Esophagus squamous epithelium (tissue), 5 donors: ENCODE data around the gene TMUB1. TPM values are rescaled to one million over a fixed set of nuclear protein-coding genes. Genes with fewer than 3 reads are reported as not detected.

Source experiments
- DNase-seq: peaks from one replicate; lab custom pipeline; 2025; lab: John Stamatoyannopoulos, UW
- H3K27ac ChIP-seq, 4 donors: fragments of 200-600 bp; sonication (generic); one replicate each; pipeline ENCODE4 v1.5.1; 2016 to 2019; ENCODE audit warnings: mild to moderate bottlenecking in 1 of 4
- H3K27me3 ChIP-seq, 4 donors: fragments of 200-600 bp; sonication (generic); 1 replicate in 3 of 4; 2 replicates in 1 of 4; pipeline versions ENCODE4 v1.5.1 to v1.6.0; 2017 to 2021; ENCODE audit warnings: antibody characterized with exemption in 1 of 4
- H3K36me3 ChIP-seq, 3 donors: fragments of 200-600 bp; sonication (generic); one replicate each; pipeline ENCODE4 v1.5.1; 2016 to 2019
- H3K4me1 ChIP-seq, 3 donors: fragments of 200-600 bp; sonication (generic); one replicate each; pipeline ENCODE4 v1.5.1; 2017 to 2019
- H3K4me3 ChIP-seq, 4 donors: fragments of 200-600 bp; sonication (generic); 1 replicate in 3 of 4; 2 replicates in 1 of 4; pipeline ENCODE4 v1.5.1; 2016 to 2019; ENCODE audit warnings: mild to moderate bottlenecking in 2 of 4, moderate library complexity in 1 of 4
- H3K9me3 ChIP-seq, 3 donors: fragments of 200-600 bp; sonication (generic); one replicate each; pipeline ENCODE4 v1.5.1; 2016 to 2019
- POLR2A ChIP-seq, 4 donors: fragments of 450-650 bp; IDR thresholded peaks; one replicate each; pipeline ENCODE4 v1.6.1; 2017; ENCODE audit warnings: antibody characterized with exemption in 4 of 4, mild to moderate bottlenecking in 4 of 4, moderate library complexity in 3 of 4
- WGBS, 2 donors: methylation state at CpG; one replicate each; pipeline ENCODE4 v1.1.5; 2018; 5-methylcytosine and 5-hydroxymethylcytosine counted together
- intact Hi-C: fragments of 100-400 bp; cut with DNase I; formaldehyde crosslinking; loops from one replicate; pipeline ENCODE4 v1.15.0; 2022
- total RNA-seq, 4 donors: library from RNA; depleted of rRNA; stranded (reverse); fragments of >200 nt; gene quantifications; one replicate each; pipeline ENCODE4 v1.1.0, GENCODE V29; 2016
- TF ChIP-seq, protein P1 (sequence below), 6 experiments: fragments of 450-650 bp in 4 of 6; fragments of 200-600 bp in 2 of 6; sonication (generic) in 2 of 6; IDR thresholded peaks; one replicate each; pipeline ENCODE4 v1.5.1; 2016 to 2019; ENCODE audit warnings: antibody characterized with exemption in 6 of 6, mild to moderate bottlenecking in 4 of 6, moderate library complexity in 4 of 6
- donor health status: DM: yes; HTN: yes; CAD: no.

The TMUB1 gene
- total RNA-seq, 4 donors from 2014 or later = 28.4 to 51.0 (median 35.2) TPM

DNA sequence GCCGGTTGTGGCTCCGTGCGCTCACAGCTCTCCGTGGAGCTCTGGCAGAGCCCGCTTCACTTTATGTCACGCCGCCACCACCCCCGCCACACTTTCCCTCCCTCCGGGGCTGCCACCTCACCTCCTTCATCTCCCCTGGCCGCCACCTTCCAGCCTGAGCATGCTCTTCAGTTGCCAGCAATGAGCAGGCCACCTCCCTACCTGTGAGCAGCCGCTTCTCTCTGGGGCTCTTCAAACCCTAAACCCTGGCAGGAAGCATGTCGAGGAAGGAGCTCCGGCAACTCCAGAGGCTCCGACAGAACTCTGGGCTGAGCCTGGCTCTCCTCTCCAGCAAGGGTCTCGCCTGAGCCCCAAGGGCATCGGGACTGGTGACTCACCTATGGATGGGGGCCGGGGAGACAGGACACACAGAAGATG, 47.5 kb upstream of the TMUB1 start:
- DNase-seq = no peak
- WGBS, 2 donors = 84% methylated on average over 12 of the region's 17 CpGs; no CpG with 5 or more reads in 1 of the 2 donors
- no peak for TF ChIP-seq POLR2A (IDR thresholded peaks at IDR 0.05)
- TF ChIP-seq, protein P1, sequence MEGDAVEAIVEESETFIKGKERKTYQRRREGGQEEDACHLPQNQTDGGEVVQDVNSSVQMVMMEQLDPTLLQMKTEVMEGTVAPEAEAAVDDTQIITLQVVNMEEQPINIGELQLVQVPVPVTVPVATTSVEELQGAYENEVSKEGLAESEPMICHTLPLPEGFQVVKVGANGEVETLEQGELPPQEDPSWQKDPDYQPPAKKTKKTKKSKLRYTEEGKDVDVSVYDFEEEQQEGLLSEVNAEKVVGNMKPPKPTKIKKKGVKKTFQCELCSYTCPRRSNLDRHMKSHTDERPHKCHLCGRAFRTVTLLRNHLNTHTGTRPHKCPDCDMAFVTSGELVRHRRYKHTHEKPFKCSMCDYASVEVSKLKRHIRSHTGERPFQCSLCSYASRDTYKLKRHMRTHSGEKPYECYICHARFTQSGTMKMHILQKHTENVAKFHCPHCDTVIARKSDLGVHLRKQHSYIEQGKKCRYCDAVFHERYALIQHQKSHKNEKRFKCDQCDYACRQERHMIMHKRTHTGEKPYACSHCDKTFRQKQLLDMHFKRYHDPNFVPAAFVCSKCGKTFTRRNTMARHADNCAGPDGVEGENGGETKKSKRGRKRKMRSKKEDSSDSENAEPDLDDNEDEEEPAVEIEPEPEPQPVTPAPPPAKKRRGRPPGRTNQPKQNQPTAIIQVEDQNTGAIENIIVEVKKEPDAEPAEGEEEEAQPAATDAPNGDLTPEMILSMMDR (IDR thresholded peaks at IDR 0.05) = no peak

DNA sequence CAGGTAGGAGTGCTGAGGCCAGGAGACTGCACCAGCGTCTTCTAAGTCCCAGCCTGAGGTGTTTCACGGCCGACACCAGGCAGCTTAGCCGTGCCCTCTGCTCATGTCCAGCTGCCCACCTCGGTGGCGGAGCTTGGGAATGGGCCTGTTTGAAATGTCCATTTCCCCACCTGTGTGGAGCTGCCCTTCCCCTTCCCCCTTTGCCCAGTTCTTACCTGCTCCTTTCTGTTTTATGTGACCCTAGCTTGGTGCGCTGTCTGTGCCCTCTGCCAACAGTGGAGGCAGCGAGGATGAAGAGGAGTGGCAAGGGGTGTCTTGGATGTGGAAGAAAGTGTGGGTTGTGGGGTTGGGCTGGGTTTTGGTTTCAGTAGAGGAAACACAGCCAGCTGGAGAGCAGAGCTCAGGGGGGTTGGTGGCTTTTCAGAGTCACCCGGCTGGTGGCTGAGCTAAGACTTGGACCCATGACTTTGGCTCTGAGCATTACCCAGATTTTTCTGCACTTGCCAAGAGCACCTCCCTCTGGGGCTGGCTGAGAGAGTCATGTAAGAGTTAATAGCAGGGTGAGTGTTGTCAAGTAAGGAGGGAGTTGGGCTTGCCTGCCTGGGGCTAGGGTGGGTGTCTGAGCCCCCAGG, 46.8 kb upstream of the TMUB1 start:
- no peak overlapping the region for H3K4me3 ChIP-seq
- intact Hi-C loops = no loop called here
- peaks cover 58 to 91% (median 59%) of the 10 kb centered on the region in 3 donors for H3K36me3 ChIP-seq
- H3K9me3 ChIP-seq = no peaks in the 10 kb centered on the region
- no peak for TF ChIP-seq POLR2A (IDR thresholded peaks at IDR 0.05)
- TF ChIP-seq, protein P1 (IDR thresholded peaks at IDR 0.05) = no peak
- no peaks in the 10 kb centered on the region for H3K27me3 ChIP-seq
- DNase-seq = no peak
- peaks cover 9 to 21% (median 15%) of the 10 kb centered on the region in 3 donors for H3K4me1 ChIP-seq
- H3K27ac ChIP-seq = no peak overlapping the region
- WGBS, 2 donors = 40 to 95% methylated on average over 1 to 5 of the region's 9 CpGs

More for the DNA sequence above, 47.5 kb upstream of the TMUB1 start:
- Histone ChIP-seq H3K4me1 (peaks cover 2 to 14% (median 9%) of the 10 kb centered on the region in 3 donors), H3K4me3 (no peak overlapping the region), H3K27me3 (no peaks in the 10 kb centered on the region), H3K36me3 (peaks cover 65 to 93% (median 66%) of the 10 kb centered on the region in 3 donors), H3K27ac (no peak overlapping the region), H3K9me3 (no peaks in the 10 kb centered on the region)
- intact Hi-C loops = no loop called here

DNA sequence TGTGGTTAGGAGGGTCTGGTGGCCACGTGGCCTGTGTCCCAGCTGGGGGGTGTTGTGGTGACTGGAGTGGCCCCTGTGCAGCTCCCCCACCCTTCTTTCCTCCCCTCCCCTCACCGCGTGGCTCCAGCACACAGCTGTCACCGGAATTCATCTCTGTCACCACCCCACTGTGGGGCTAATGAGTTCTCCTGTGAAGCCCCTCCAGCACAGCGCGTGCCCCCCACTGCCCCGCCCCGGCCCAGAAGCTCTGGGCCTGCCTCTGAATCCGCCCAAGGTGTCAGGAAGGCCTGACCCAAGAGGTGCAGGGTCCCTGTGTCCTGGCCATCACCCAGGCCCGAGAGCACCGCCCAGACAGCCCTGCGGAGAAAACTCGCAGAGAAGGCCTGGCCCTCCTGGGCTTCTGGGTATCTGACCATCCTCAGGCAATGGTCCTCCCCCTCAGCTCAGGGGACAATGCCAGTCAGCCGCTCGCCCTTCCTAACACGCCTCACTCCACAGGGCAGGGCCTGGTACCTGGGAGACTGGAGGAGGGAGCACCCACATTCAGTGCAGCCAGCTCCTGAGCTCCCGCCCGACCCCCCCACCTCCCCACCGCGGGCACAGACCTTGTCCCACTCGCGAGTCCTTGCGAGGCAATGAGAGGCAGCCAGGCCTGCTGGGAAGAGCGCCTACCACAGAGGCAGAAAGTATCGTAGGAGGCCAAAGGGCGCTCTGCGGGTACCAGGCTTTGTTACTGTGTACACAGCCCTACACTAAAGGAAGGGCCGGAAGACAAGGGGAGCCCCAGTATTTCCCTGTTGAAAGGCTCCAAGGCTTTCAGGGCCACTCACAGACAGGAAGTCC, 46.0 kb upstream of the TMUB1 start:
- Histone ChIP-seq H3K27me3 (no peaks in the 10 kb centered on the region), H3K9me3 (no peaks in the 10 kb centered on the region), H3K36me3 (peaks cover 51 to 91% (median 57%) of the 10 kb centered on the region in 3 donors), H3K27ac (no peak overlapping the region), H3K4me3 (no peak overlapping the region), H3K4me1 (peaks cover 15 to 28% (median 20%) of the 10 kb centered on the region in 3 donors)
- DNase-seq = no peak
- intact Hi-C loops = no loop called here
- 71% methylated on average over 4 of the region's 28 CpGs; no CpG with 5 or more reads in 1 of the 2 donors for WGBS, 2 donors
- TF ChIP-seq, protein P1 (IDR thresholded peaks at IDR 0.05) = no peak
- TF ChIP-seq POLR2A (IDR thresholded peaks at IDR 0.05) = no peak

DNA sequence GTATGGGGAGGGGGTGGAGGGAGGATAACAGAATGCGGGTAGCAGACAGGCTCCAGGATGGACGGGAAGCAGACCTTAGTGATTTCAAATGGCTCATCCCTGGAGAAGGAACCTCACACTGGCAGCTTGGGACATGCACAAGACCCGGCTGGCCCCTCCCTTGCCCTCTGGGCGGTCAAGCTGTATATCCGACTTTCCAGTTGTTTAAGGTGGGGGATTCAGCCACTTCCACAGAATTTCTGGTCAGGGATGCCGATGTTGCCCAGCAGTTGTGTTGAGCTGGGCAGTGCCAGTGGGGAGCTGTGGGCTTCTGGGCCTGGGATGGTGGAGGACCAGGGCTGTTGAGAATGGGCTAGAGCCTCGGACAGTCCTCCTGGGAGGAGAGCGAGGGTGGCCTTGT, 45.4 kb upstream of the TMUB1 start:
- WGBS, 2 donors = 76% methylated on average over 5 of the region's 8 CpGs; no CpG with 5 or more reads in 1 of the 2 donors
- intact Hi-C loops = no loop called here
- Histone ChIP-seq H3K36me3 (peaks cover 46 to 91% (median 53%) of the 10 kb centered on the region in 3 donors), H3K27me3 (no peaks in the 10 kb centered on the region), H3K27ac (no peak overlapping the region), H3K4me3 (no peak overlapping the region), H3K4me1 (peaks cover 18 to 34% (median 20%) of the 10 kb centered on the region in 3 donors), H3K9me3 (no peaks in the 10 kb centered on the region)
- no peak for TF ChIP-seq POLR2A (IDR thresholded peaks at IDR 0.05)
- TF ChIP-seq, protein P1 (IDR thresholded peaks at IDR 0.05) = no peak
- no peak for DNase-seq

DNA sequence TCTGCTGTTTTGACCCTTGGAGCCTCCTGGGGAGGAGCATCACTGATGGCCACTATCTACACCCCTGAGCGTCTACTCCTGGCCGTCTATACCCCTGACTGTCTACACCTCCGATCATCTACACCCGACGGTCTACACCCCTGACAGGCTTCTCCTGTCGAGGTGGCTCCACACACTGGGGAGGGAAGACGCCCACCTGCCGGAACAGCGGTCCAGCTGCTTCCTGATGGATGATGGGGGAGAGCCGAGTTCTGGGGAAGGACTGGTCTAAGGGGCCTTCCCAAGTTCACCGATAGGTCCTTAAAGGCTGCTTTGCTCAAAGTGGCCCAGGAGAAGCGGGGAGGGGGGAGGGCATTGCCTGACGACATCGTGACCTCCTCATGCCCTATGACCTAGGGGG, 44.9 kb upstream of the TMUB1 start:
- Histone ChIP-seq H3K27me3 (no peaks in the 10 kb centered on the region), H3K27ac (no peak overlapping the region), H3K4me1 (peaks cover 18 to 38% (median 20%) of the 10 kb centered on the region in 3 donors), H3K36me3 (peaks cover 47 to 91% (median 53%) of the 10 kb centered on the region in 3 donors), H3K4me3 (no peak overlapping the region), H3K9me3 (no peaks in the 10 kb centered on the region)
- TF ChIP-seq, protein P1 (IDR thresholded peaks at IDR 0.05) = no peak
- no peak for TF ChIP-seq POLR2A (IDR thresholded peaks at IDR 0.05)
- no peak for DNase-seq
- 77 to 80% methylated on average over 1 to 9 of the region's 14 CpGs for WGBS, 2 donors
- intact Hi-C loops = no loop called here
